ENCODE measurements around the gene SH3TC2. TPM values are rescaled to one million over a fixed set of nuclear protein-coding genes. Genes with fewer than 3 reads are reported as not detected.

The SH3TC2 gene
- polyA plus RNA-seq, 1 of the 3 experiments (the other 2 are of a cell fraction), result 1.1 TPM

DNA sequence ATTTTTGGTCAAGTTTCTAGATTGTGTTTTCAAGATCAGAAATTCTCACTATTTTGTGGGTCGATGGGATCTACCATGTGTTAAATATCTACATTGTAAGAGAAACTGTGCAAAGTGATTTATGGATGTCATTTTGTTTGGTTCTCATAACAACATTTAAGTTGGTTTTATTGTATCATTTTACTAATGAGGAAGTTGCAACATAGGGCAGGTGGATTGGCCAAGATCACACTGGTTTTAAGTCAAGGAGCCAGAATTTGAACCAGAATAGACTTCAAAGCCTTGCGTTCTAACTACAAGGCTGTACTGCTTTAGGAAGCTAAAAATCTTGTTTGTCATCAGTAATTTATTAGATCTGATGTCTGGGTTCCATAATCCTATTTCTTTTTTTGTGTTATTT is 23.4 kb downstream of the SH3TC2 start:
- Histone ChIP-seq H3K36me3 (replicated peaks in 1 of 2; ENCODE audit: control insufficient read depth in 1 of 2, insufficient read depth in 2 of 2, low read length in 1 of 2) (no peaks in the 10 kb centered on the region), H3K9me3 (no peaks in the 10 kb centered on the region), H3K79me2 (ENCODE audit: insufficient read depth) (no peaks in the 10 kb centered on the region), H2AFZ (ENCODE audit: low read depth) (no peak overlapping the region), H3K27me3 (ENCODE audit: insufficient read depth) (no peaks in the 10 kb centered on the region), H3K9ac (no peak overlapping the region), H3K4me2 (no peak overlapping the region), H3K4me3 (ENCODE audit: low read depth in 2 of 2, low read length in 1 of 2) (no peak overlapping the region), H3K4me1 (ENCODE audit: control insufficient read depth in 1 of 2, insufficient read depth in 2 of 2, low read depth in 1 of 2, low read length in 1 of 2) (peaks cover 0 to 8% of the 10 kb centered on the region in 2 experiments; a peak in 2 of 4 replicates), H3K9me2 (no peaks in the 10 kb centered on the region), H3K27ac (ENCODE audit: low read depth in 2 of 2, low read length in 1 of 2) (peak overlapping the region in 1 of 2 experiments; percentile 7; a peak in 1 of 4 replicates), H3F3A (replicated peaks; ENCODE audit: insufficient read depth) (no peaks in the 10 kb centered on the region), H4K20me1 (ENCODE audit: insufficient read depth) (no peaks in the 10 kb centered on the region)
- TF ChIP-seq TAF1 (IDR thresholded peaks at IDR 0.05; ENCODE audit: borderline replicate concordance, low read depth, low read length), result no peak
- TF ChIP-seq, protein P1, sequence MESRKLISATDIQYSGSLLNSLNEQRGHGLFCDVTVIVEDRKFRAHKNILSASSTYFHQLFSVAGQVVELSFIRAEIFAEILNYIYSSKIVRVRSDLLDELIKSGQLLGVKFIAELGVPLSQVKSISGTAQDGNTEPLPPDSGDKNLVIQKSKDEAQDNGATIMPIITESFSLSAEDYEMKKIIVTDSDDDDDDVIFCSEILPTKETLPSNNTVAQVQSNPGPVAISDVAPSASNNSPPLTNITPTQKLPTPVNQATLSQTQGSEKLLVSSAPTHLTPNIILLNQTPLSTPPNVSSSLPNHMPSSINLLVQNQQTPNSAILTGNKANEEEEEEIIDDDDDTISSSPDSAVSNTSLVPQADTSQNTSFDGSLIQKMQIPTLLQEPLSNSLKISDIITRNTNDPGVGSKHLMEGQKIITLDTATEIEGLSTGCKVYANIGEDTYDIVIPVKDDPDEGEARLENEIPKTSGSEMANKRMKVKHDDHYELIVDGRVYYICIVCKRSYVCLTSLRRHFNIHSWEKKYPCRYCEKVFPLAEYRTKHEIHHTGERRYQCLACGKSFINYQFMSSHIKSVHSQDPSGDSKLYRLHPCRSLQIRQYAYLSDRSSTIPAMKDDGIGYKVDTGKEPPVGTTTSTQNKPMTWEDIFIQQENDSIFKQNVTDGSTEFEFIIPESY (IDR thresholded peaks at IDR 0.05; ENCODE audit: borderline replicate concordance, low read depth), result no peak
- TF ChIP-seq TEAD4 (IDR thresholded peaks at IDR 0.05; ENCODE audit: borderline replicate concordance, insufficient read depth), result no peak
- no peak for TF ChIP-seq POLR2AphosphoS5 (IDR thresholded peaks at IDR 0.05; ENCODE audit: low read depth, low read length)
- TF ChIP-seq, protein P2, sequence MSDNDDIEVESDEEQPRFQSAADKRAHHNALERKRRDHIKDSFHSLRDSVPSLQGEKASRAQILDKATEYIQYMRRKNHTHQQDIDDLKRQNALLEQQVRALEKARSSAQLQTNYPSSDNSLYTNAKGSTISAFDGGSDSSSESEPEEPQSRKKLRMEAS (IDR thresholded peaks at IDR 0.05; ENCODE audit: low read depth), result no peak
- no peak for TF ChIP-seq RXRA (IDR thresholded peaks at IDR 0.05; ENCODE audit: borderline replicate concordance, low read depth)
- TF ChIP-seq RCOR1 (IDR thresholded peaks at IDR 0.05; ENCODE audit: low read length), result no peak
- no peak for TF ChIP-seq GABPA (IDR thresholded peaks at IDR 0.05; ENCODE audit: low read depth)
- TF ChIP-seq, protein P3, sequence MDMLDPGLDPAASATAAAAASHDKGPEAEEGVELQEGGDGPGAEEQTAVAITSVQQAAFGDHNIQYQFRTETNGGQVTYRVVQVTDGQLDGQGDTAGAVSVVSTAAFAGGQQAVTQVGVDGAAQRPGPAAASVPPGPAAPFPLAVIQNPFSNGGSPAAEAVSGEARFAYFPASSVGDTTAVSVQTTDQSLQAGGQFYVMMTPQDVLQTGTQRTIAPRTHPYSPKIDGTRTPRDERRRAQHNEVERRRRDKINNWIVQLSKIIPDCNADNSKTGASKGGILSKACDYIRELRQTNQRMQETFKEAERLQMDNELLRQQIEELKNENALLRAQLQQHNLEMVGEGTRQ (IDR thresholded peaks at IDR 0.05; ENCODE audit: borderline replicate concordance, low read depth, low read length), result no peak
- TF ChIP-seq, protein P4, sequence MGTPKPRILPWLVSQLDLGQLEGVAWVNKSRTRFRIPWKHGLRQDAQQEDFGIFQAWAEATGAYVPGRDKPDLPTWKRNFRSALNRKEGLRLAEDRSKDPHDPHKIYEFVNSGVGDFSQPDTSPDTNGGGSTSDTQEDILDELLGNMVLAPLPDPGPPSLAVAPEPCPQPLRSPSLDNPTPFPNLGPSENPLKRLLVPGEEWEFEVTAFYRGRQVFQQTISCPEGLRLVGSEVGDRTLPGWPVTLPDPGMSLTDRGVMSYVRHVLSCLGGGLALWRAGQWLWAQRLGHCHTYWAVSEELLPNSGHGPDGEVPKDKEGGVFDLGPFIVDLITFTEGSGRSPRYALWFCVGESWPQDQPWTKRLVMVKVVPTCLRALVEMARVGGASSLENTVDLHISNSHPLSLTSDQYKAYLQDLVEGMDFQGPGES (IDR thresholded peaks at IDR 0.05; ENCODE audit: low read depth, low read length), result no peak
- TF ChIP-seq, protein P5, sequence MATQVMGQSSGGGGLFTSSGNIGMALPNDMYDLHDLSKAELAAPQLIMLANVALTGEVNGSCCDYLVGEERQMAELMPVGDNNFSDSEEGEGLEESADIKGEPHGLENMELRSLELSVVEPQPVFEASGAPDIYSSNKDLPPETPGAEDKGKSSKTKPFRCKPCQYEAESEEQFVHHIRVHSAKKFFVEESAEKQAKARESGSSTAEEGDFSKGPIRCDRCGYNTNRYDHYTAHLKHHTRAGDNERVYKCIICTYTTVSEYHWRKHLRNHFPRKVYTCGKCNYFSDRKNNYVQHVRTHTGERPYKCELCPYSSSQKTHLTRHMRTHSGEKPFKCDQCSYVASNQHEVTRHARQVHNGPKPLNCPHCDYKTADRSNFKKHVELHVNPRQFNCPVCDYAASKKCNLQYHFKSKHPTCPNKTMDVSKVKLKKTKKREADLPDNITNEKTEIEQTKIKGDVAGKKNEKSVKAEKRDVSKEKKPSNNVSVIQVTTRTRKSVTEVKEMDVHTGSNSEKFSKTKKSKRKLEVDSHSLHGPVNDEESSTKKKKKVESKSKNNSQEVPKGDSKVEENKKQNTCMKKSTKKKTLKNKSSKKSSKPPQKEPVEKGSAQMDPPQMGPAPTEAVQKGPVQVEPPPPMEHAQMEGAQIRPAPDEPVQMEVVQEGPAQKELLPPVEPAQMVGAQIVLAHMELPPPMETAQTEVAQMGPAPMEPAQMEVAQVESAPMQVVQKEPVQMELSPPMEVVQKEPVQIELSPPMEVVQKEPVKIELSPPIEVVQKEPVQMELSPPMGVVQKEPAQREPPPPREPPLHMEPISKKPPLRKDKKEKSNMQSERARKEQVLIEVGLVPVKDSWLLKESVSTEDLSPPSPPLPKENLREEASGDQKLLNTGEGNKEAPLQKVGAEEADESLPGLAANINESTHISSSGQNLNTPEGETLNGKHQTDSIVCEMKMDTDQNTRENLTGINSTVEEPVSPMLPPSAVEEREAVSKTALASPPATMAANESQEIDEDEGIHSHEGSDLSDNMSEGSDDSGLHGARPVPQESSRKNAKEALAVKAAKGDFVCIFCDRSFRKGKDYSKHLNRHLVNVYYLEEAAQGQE (IDR thresholded peaks at IDR 0.05; ENCODE audit: low read depth, low read length), result no peak
- TF ChIP-seq CHD2 (IDR thresholded peaks at IDR 0.05; ENCODE audit: low read length, partially characterized antibody), result no peak
- TF ChIP-seq EZH2phosphoT487 (IDR thresholded peaks at IDR 0.05; ENCODE audit: borderline replicate concordance, low read depth), result no peak
- TF ChIP-seq ELF1 (IDR thresholded peaks at IDR 0.05), result no peak
- no peak for TF ChIP-seq FOXJ3 (CRISPR knock-in tag; IDR thresholded peaks at IDR 0.05)
- no peak for TF ChIP-seq SIN3A (IDR thresholded peaks at IDR 0.05; ENCODE audit: borderline replicate concordance, low read depth, low read length)
- no peak for TF ChIP-seq MEF2A (IDR thresholded peaks at IDR 0.05; ENCODE audit: borderline replicate concordance, low read depth)
- no peak for TF ChIP-seq MXI1 (IDR thresholded peaks at IDR 0.05; ENCODE audit: low read depth, low read length)
- no peak for TF ChIP-seq JUND (IDR thresholded peaks at IDR 0.05)
- WGBS (ENCODE audit: low lambda C conversion rate), result 90% methylated on average over 2 of the region's 2 CpGs
- ChIA-PET POLR2A (no interaction called here), CTCF (interaction anchor here (0.9 to 20.7 kb wide), 8 partner anchors 15 to 595 kb away, joined by 3 to 618 read pairs (median 6); no protein-coding TSS in a partner anchor)
- DNase-seq, result no peak

Measured in SK-N-SH (cell line).